B cell (primary cell): ENCODE measurements around the gene SYTL2.

Experiments used
- EZH2 ChIP-seq: IDR thresholded peaks from 2 replicates; pipeline ENCODE4 v1.6.1; 2012; ENCODE audit warnings: borderline replicate concordance, low read depth, mild to moderate bottlenecking, moderate library complexity, low read length; ENCODE audit not compliant: insufficient read depth, poor library complexity, severe bottlenecking
- TF ChIP-seq, protein P1 (sequence below): fragments of 200-600 bp; IDR thresholded peaks from one replicate; pipeline ENCODE4 v1.8.0; 2022; ENCODE audit warnings: antibody characterized with exemption, mild to moderate bottlenecking

DNA sequence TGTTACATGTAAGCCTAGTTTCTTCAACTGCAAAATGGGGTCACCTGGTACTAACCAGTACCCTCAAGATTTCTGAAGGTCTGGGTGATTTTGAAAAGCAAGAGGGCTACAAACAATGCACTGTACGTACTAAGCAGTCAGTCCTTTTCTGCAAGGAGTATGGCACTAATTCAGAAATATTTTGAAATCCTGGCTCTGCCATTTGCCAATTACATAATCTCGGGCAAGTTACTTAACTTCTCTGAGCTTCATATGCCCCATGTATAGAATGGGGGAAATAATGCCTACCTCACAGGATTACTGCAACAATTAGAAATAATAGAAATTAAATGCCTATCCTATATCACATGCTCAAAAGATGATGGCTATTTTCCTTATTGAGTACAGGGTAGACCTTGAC is 64.3 kb downstream of the SYTL2 start:
- TF ChIP-seq, protein P1, sequence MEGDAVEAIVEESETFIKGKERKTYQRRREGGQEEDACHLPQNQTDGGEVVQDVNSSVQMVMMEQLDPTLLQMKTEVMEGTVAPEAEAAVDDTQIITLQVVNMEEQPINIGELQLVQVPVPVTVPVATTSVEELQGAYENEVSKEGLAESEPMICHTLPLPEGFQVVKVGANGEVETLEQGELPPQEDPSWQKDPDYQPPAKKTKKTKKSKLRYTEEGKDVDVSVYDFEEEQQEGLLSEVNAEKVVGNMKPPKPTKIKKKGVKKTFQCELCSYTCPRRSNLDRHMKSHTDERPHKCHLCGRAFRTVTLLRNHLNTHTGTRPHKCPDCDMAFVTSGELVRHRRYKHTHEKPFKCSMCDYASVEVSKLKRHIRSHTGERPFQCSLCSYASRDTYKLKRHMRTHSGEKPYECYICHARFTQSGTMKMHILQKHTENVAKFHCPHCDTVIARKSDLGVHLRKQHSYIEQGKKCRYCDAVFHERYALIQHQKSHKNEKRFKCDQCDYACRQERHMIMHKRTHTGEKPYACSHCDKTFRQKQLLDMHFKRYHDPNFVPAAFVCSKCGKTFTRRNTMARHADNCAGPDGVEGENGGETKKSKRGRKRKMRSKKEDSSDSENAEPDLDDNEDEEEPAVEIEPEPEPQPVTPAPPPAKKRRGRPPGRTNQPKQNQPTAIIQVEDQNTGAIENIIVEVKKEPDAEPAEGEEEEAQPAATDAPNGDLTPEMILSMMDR: no peak
- TF ChIP-seq EZH2: no peak
